H1 (cell line): Measurements from ENCODE around the gene PRKAA1. TPM values are rescaled to one million over a fixed set of nuclear protein-coding genes. Genes with fewer than 3 reads are reported as not detected.

ENCODE experiments used
- CTCF ChIA-PET: fragments of 300-600 bp; sonication (Branson Sonifier 250); formaldehyde crosslinking; loops from one replicate; lab custom pipeline; 2021; ENCODE audit not compliant: partially characterized antibody; lab: Charles Lee
- POLR2A ChIA-PET: fragments of 300-600 bp; sonication (Branson Sonifier 250); formaldehyde crosslinking; loops from one replicate; lab custom pipeline; 2021; ENCODE audit warnings: inconsistent platforms; ENCODE audit not compliant: partially characterized antibody; lab: Charles Lee
- DNase-seq, 2 experiments: peaks; one replicate each; pipeline versions ENCODE4 v3.0.0 to v3.0.0-alpha.2; 2010 to 2022; ENCODE audit warnings: low spot score in 2 of 2, low read depth in 1 of 2, mixed read lengths in 1 of 2
- FAIRE-seq: peaks from 2 replicates; lab custom pipeline; 2011; peaks lifted over from hg19 to GRCh38; lab: Jason Lieb, UNC
- H2AFZ ChIP-seq: 2 replicates; pipeline ENCODE4 v1.8.1; 2012; ENCODE audit warnings: low read length, inconsistent platforms
- H2AK5ac ChIP-seq: 2 replicates; pipeline ENCODE4 v1.6.1; 2013; ENCODE audit warnings: low read depth, low read length
- H2BK120ac ChIP-seq: replicated peaks from 2 replicates; pipeline ENCODE3; 2013; ENCODE audit warnings: low read depth, low read length, inconsistent platforms
- H2BK12ac ChIP-seq: 2 replicates; pipeline ENCODE4 v1.6.1; 2013; ENCODE audit warnings: low read depth, low read length
- H2BK15ac ChIP-seq: 2 replicates; pipeline ENCODE4 v1.6.1; 2013; ENCODE audit warnings: low read length
- H2BK20ac ChIP-seq: 2 replicates; pipeline ENCODE4 v1.6.1; 2013; ENCODE audit warnings: low read length
- H2BK5ac ChIP-seq: 2 replicates; pipeline ENCODE4 v1.6.1; 2013; ENCODE audit warnings: low read depth, low read length
- H3K14ac ChIP-seq: 2 replicates; pipeline ENCODE4 v1.6.1; 2013; ENCODE audit warnings: inconsistent platforms; ENCODE audit not compliant: insufficient read length
- H3K18ac ChIP-seq: 2 replicates; pipeline ENCODE4 v1.6.1; 2013; ENCODE audit warnings: low read length; ENCODE audit errors: extremely low read depth
- H3K23ac ChIP-seq: 2 replicates; pipeline ENCODE4 v1.6.1; 2013; ENCODE audit warnings: inconsistent platforms; ENCODE audit not compliant: insufficient read length
- H3K23me2 ChIP-seq: 2 replicates; pipeline ENCODE4 v1.6.1; 2013; ENCODE audit warnings: low read depth, low read length
- H3K27ac ChIP-seq: 2 replicates; pipeline ENCODE4 v1.6.1; 2011; ENCODE audit warnings: low read depth, low read length, inconsistent platforms
- H3K27me3 ChIP-seq, 4 experiments: replicated peaks in 1 of 4; 1 replicate in 1 of 4; 2 replicates in 3 of 4; pipeline versions ENCODE4 v1.6.1 to v1.8.1; 2011 to 2013; ENCODE audit warnings: low read length in 3 of 4, mild to moderate bottlenecking in 3 of 4, inconsistent platforms in 2 of 4, mixed read lengths in 2 of 4, moderate library complexity in 1 of 4; ENCODE audit not compliant: control insufficient read depth in 3 of 4, insufficient read depth in 3 of 4; ENCODE audit errors: extremely low read depth in 1 of 4
- H3K36me3 ChIP-seq, 4 experiments: 2 replicates each; pipeline versions ENCODE4 v1.6.1 to v1.8.1; 2011 to 2013; ENCODE audit warnings: mild to moderate bottlenecking in 4 of 4, low read length in 3 of 4, moderate library complexity in 2 of 4, control low read depth in 1 of 4, inconsistent platforms in 1 of 4; ENCODE audit not compliant: insufficient read depth in 4 of 4, control insufficient read depth in 2 of 4
- H3K4ac ChIP-seq: replicated peaks from 2 replicates; pipeline ENCODE3; 2013; ENCODE audit warnings: low read length, low read depth, mixed read lengths, inconsistent platforms; ENCODE audit not compliant: insufficient read length
- H3K4me1 ChIP-seq, 4 experiments: replicated peaks in 1 of 4; 1 replicate in 1 of 4; 2 replicates in 3 of 4; pipeline versions ENCODE4 v1.6.1 to v1.8.1; 2011 to 2013; ENCODE audit warnings: low read length in 3 of 4, inconsistent platforms in 2 of 4, mixed read lengths in 1 of 4; ENCODE audit not compliant: insufficient read depth in 4 of 4, control insufficient read depth in 3 of 4
- H3K4me2 ChIP-seq, 2 experiments: 2 replicates each; pipeline versions ENCODE4 v1.6.1 to v1.8.1; 2011 to 2013; ENCODE audit warnings: low read depth in 2 of 2, low read length in 2 of 2, control low read depth in 1 of 2, inconsistent platforms in 1 of 2, mild to moderate bottlenecking in 1 of 2; ENCODE audit not compliant: insufficient read depth in 1 of 2
- H3K4me3 ChIP-seq, 4 experiments: fragments of 200-600, 300-600 bp in 1 of 4; sonication (generic), shearing (Covaris generic), sonication (Bioruptor Twin) in 1 of 4; 2 replicates each; pipeline versions ENCODE4 v1.5.1 to v1.8.1; 2011 to 2016; ENCODE audit warnings: low read length in 4 of 4, low read depth in 3 of 4, control low read depth in 2 of 4, inconsistent platforms in 2 of 4, mild to moderate bottlenecking in 2 of 4, mixed read lengths in 1 of 4, moderate library complexity in 1 of 4; ENCODE audit not compliant: insufficient read depth in 2 of 4; ENCODE audit errors: extremely low read depth in 1 of 4
- H3K56ac ChIP-seq: replicated peaks from 2 replicates; pipeline ENCODE3; 2013; ENCODE audit warnings: low read depth, mild to moderate bottlenecking, mixed read lengths, low read length, inconsistent platforms; ENCODE audit not compliant: insufficient read length
- H3K79me1 ChIP-seq: 2 replicates; pipeline ENCODE4 v1.6.1; 2013; ENCODE audit warnings: low read depth, low read length, control low read depth
- H3K79me2 ChIP-seq, 2 experiments: 2 replicates each; pipeline versions ENCODE4 v1.6.1 to v1.8.1; 2012 to 2013; ENCODE audit warnings: low read length in 2 of 2, mild to moderate bottlenecking in 2 of 2, inconsistent platforms in 1 of 2; ENCODE audit not compliant: insufficient read depth in 2 of 2, control insufficient read depth in 1 of 2
- H3K9ac ChIP-seq, 4 experiments: replicated peaks in 1 of 4; 1 replicate in 1 of 4; 2 replicates in 3 of 4; pipeline versions ENCODE4 v1.6.1 to v1.8.1; 2011 to 2013; ENCODE audit warnings: low read depth in 3 of 4, low read length in 3 of 4, control low read depth in 2 of 4, mild to moderate bottlenecking in 2 of 4, moderate library complexity in 2 of 4, inconsistent platforms in 1 of 4; ENCODE audit errors: extremely low read depth in 1 of 4
- H3K9me3 ChIP-seq, 2 experiments: 2 replicates each; pipeline versions ENCODE4 v1.6.1 to v1.8.1; 2012 to 2013; ENCODE audit warnings: mild to moderate bottlenecking in 2 of 2, moderate library complexity in 2 of 2, control low read depth in 1 of 2, inconsistent platforms in 1 of 2, low read depth in 1 of 2, low read length in 1 of 2, mixed read lengths in 1 of 2; ENCODE audit not compliant: insufficient read depth in 2 of 2
- H4K20me1 ChIP-seq, 2 experiments: replicated peaks in 1 of 2; 2 replicates each; pipeline versions ENCODE3 to v1.8.1; 2011 to 2013; ENCODE audit warnings: inconsistent platforms in 2 of 2, low read length in 2 of 2, mild to moderate bottlenecking in 1 of 2; ENCODE audit not compliant: insufficient read depth in 2 of 2, control insufficient read depth in 1 of 2
- H4K5ac ChIP-seq: 2 replicates; pipeline ENCODE4 v1.6.1; 2013; ENCODE audit warnings: low read length, low read depth, mixed read lengths, inconsistent platforms; ENCODE audit not compliant: insufficient read length
- H4K8ac ChIP-seq: 2 replicates; pipeline ENCODE4 v1.8.0; 2013; ENCODE audit warnings: mild to moderate bottlenecking, moderate library complexity, low read length, inconsistent platforms; ENCODE audit not compliant: insufficient read depth; ENCODE audit errors: extremely low read depth
- H4K91ac ChIP-seq: replicated peaks from 2 replicates; pipeline ENCODE3; 2013; ENCODE audit warnings: low read length, mixed read lengths, inconsistent platforms; ENCODE audit not compliant: insufficient read length
- BCL11A ChIP-seq, 2 experiments: IDR thresholded peaks; one replicate each; pipeline ENCODE4 v1.6.1; 2011; ENCODE audit warnings: low read depth in 2 of 2, low read length in 2 of 2, mild to moderate bottlenecking in 2 of 2
- CBX5 ChIP-seq: fragments of 300-800, 300-1000 bp; sonication (generic); IDR thresholded peaks from 2 replicates; pipeline ENCODE4 v1.7.1; 2016; ENCODE audit warnings: antibody characterized with exemption, low read length, low read depth
- CEBPB ChIP-seq: IDR thresholded peaks from 2 replicates; pipeline ENCODE4 v1.6.1; 2012; ENCODE audit warnings: low read depth, low read length
- CHD2 ChIP-seq: IDR thresholded peaks from 2 replicates; pipeline ENCODE4 v1.6.1; 2012; ENCODE audit warnings: low read length, improper control_type of control experiment
- HDAC2 ChIP-seq, 2 experiments: fragments of 300-600 bp in 1 of 2; sonication (generic) in 1 of 2; IDR thresholded peaks; 2 replicates each; pipeline ENCODE4 v1.6.1; 2011 to 2012; ENCODE audit warnings: low read depth in 2 of 2, low read length in 2 of 2, mild to moderate bottlenecking in 2 of 2, moderate library complexity in 2 of 2, borderline replicate concordance in 1 of 2, inconsistent platforms in 1 of 2
- KDM1A ChIP-seq: fragments of 200-600, 300-600 bp; sonication (generic); IDR thresholded peaks from 2 replicates; pipeline ENCODE4 v1.7.1; 2016; ENCODE audit warnings: mild to moderate bottlenecking, low read length, borderline replicate concordance
- NRF1 ChIP-seq: IDR thresholded peaks from 2 replicates; pipeline ENCODE4 v1.6.1; 2011; ENCODE audit warnings: mild to moderate bottlenecking, low read depth, low read length, improper control_type of control experiment
- PHF8 ChIP-seq: fragments of 200-600 bp; sonication (generic); conservative IDR thresholded peaks from 2 replicates; pipeline ENCODE4 v1.7.1; 2012; ENCODE audit warnings: low read depth, mild to moderate bottlenecking, inconsistent platforms, low read length, moderate library complexity
- SP4 ChIP-seq: IDR thresholded peaks from 2 replicates; pipeline ENCODE4 v1.6.1; 2012; ENCODE audit warnings: low read length, inconsistent platforms
- TBP ChIP-seq: IDR thresholded peaks from 2 replicates; pipeline ENCODE4 v1.6.1; 2011; ENCODE audit warnings: low read depth, low read length, improper control_type of control experiment
- TCF12 ChIP-seq: IDR thresholded peaks from 2 replicates; pipeline ENCODE4 v1.6.1; 2011; ENCODE audit warnings: low read depth, mild to moderate bottlenecking, low read length
- YY1 ChIP-seq: IDR thresholded peaks from 2 replicates; pipeline ENCODE4 v1.6.1; 2011; ENCODE audit warnings: low read depth, mild to moderate bottlenecking, low read length
- WGBS, 2 experiments: shearing (Covaris generic) in 1 of 2; methylation state at CpG; one replicate each; pipeline versions ENCODE4 v1.1.6 to v1.1.7; 2013 to 2015; ENCODE audit warnings: low lambda C conversion rate in 2 of 2, mixed read lengths in 2 of 2, inconsistent platforms in 1 of 2, low coverage in 1 of 2, missing lambda C conversion rate in 1 of 2; ENCODE audit not compliant: insufficient replicate concordance in 2 of 2, insufficient coverage in 1 of 2, insufficient read length in 1 of 2; ENCODE audit errors: extremely low coverage in 1 of 2, missing lambda C conversion rate in 1 of 2; 5-methylcytosine and 5-hydroxymethylcytosine counted together
- polyA plus RNA-seq, 7 experiments: library from polyadenylated mRNA; depleted of rRNA in 3 of 7; stranded (reverse) in 5 of 7; unstranded in 2 of 7; fragments of >200 nt in 5 of 7; fragments of 200-250 nt in 2 of 7; gene quantifications; 1 replicate in 5 of 7; 2 replicates in 1 of 7; 4 replicates in 1 of 7; pipeline versions ENCODE4 v1.2.1 to v1.2.3, GENCODE V29; 2011 to 2013; ENCODE audit warnings: missing spikeins in 2 of 7, mixed read lengths in 2 of 7
- total RNA-seq: library from RNA; stranded (reverse); fragmentation: NEBNext Ultra II Directional; extraction: Animal tissue kit (Norgen Biotek cat#: 25700); gene quantifications from 2 replicates; pipeline ENCODE4 v1.2.1, GENCODE V29; 2021

Gene PRKAA1
- total and polyA plus RNA-seq, 2 of the 8 experiments (the other 6 are each of a cell fraction or from before 2014, with no cell fraction given), result 10.4 to 33.1 TPM

GRCh38 chr5:40790947-40791593, 7.1 kb downstream of the PRKAA1 start:
- H2BK12ac ChIP-seq, result no peak overlapping the region
- H3K36me3 ChIP-seq, result no peaks in the 10 kb centered on the region; a peak in 1 of 8 replicates
- H3K4ac ChIP-seq, result no peak overlapping the region
- no peak overlapping the region for H4K5ac ChIP-seq
- no peaks in the 10 kb centered on the region; the same call in 1 of the 2 replicates for H3K79me1 ChIP-seq
- no peak overlapping the region for H3K4me2 ChIP-seq
- H4K91ac ChIP-seq, result no peak overlapping the region
- no peak overlapping the region for H2AK5ac ChIP-seq
- H2BK15ac ChIP-seq, result no peak overlapping the region
- no peak overlapping the region for H2BK5ac ChIP-seq
- H3K27me3 ChIP-seq, result no peaks in the 10 kb centered on the region
- H3K4me1 ChIP-seq, result no peaks in the 10 kb centered on the region
- H3K23me2 ChIP-seq, result no peaks in the 10 kb centered on the region
- POLR2A ChIA-PET, result interaction anchor here (0.7 to 1.8 kb wide), 6 partner anchors 7 to 44 kb away, joined by 3 to 6 read pairs (median 4); partner anchors contain the start of genes PRKAA1 and RPL37
- FAIRE-seq (no peak), DNase-seq (no peak)
- no peak overlapping the region for H4K8ac ChIP-seq
- no peak overlapping the region for H3K18ac ChIP-seq
- no peak overlapping the region for H2AFZ ChIP-seq
- H2BK120ac ChIP-seq, result no peak overlapping the region
- peaks cover 21 to 99% of the 10 kb centered on the region in 2 experiments for H3K79me2 ChIP-seq
- 87% methylated on average over 3 of the region's 3 CpGs; no CpG with 5 or more reads in 1 of the 2 experiments for WGBS, 2 experiments
- TF ChIP-seq TCF12 (no peak), YY1 (no peak), CHD2 (no peak), PHF8 (no peak), TBP (no peak), KDM1A (no peak), CBX5 (no peak), BCL11A (IDR thresholded peaks at IDR 0.05; ENCODE audit: low read depth in 2 of 2, low read length in 2 of 2) (no peak), SP4 (no peak), HDAC2 (IDR thresholded peaks at IDR 0.05; ENCODE audit: borderline replicate concordance in 1 of 2, low read depth in 2 of 2, low read length in 2 of 2) (no peak), CEBPB (no peak), NRF1 (no peak)
- CTCF ChIA-PET, result interaction anchor here (0.9 kb wide), 1 partner anchor 22 kb away, joined by 3 read pairs; no protein-coding TSS in a partner anchor
- H4K20me1 ChIP-seq, result peaks cover 3 to 7% of the 10 kb centered on the region in 2 experiments
- no peak overlapping the region for H2BK20ac ChIP-seq
- H3K9ac ChIP-seq, result no peak overlapping the region
- H3K56ac ChIP-seq, result no peak overlapping the region
- no peak overlapping the region for H3K23ac ChIP-seq
- no peak overlapping the region for H3K14ac ChIP-seq
- H3K9me3 ChIP-seq, result no peaks in the 10 kb centered on the region
- H3K27ac ChIP-seq, result no peak overlapping the region
- no peak overlapping the region for H3K4me3 ChIP-seq
